ENCODE measurements around the gene ADAMTS2. TPM values are rescaled to one million over a fixed set of nuclear protein-coding genes. Genes with fewer than 3 reads are reported as not detected.

ADAMTS2 gene
- total and polyA plus RNA-seq, 3 donors from 2014 or later = 10.9 to 19.8 (median 13.6) TPM

DNA sequence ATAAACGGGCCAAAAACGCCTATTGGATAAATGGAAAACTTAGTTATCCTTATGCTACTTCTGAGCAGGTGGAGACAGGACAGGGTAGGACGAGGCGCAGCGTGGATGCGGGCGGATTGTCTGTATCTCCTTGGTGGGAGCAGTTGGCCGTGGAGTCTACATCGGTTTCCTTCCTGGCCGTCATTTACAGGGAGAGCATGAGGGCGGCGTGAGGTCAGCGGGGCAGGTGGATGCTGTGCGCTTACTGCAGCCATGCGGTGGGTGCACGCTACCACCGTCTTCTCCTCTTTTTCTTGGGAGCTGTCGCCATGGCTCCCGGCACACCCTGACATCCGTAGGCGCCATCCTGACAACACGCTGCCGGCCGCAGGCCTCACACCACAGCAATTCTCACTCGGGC is 121.3 kb downstream of the ADAMTS2 start:
- WGBS, 2 donors = 95 to 96% methylated on average over 22 to 25 of the region's 25 CpGs
- Histone ChIP-seq H3K4me3 (no peak overlapping the region), H3K27ac (no peak overlapping the region), H3K9me3 (no peaks in the 10 kb centered on the region), H3K27me3 (no peaks in the 10 kb centered on the region), H3K36me3 (ENCODE audit: low read depth, missing control alignments) (no peaks in the 10 kb centered on the region), H3K4me1 (peaks cover 12% of the 10 kb centered on the region)
- intact Hi-C loops (cut with DNase I; ENCODE audit: low total_unique reads) = no loop called here
- TF ChIP-seq, protein P1, sequence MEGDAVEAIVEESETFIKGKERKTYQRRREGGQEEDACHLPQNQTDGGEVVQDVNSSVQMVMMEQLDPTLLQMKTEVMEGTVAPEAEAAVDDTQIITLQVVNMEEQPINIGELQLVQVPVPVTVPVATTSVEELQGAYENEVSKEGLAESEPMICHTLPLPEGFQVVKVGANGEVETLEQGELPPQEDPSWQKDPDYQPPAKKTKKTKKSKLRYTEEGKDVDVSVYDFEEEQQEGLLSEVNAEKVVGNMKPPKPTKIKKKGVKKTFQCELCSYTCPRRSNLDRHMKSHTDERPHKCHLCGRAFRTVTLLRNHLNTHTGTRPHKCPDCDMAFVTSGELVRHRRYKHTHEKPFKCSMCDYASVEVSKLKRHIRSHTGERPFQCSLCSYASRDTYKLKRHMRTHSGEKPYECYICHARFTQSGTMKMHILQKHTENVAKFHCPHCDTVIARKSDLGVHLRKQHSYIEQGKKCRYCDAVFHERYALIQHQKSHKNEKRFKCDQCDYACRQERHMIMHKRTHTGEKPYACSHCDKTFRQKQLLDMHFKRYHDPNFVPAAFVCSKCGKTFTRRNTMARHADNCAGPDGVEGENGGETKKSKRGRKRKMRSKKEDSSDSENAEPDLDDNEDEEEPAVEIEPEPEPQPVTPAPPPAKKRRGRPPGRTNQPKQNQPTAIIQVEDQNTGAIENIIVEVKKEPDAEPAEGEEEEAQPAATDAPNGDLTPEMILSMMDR (IDR thresholded peaks at IDR 0.05) = no peak
- no peak for TF ChIP-seq POLR2A (IDR thresholded peaks at IDR 0.05)
- no peak for DNase-seq

DNA sequence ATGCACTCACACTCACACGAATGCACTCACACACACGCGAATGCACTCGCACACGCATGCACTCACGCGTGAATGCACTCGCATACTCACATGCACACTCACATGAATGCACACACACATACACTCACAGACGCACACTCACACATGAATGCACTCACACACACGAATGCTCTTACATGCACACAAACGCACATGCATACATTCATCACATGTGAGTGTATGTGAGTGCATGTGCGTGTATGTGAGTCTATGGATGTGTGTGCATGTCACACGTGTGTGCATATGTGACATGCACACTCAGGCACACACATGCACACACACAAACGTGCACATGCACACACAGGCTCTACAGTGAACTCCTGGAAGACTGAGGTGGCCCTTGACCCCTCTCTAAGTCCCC is 121.7 kb downstream of the ADAMTS2 start:
- TF ChIP-seq, protein P1 (IDR thresholded peaks at IDR 0.05) = no peak
- no peak for TF ChIP-seq POLR2A (IDR thresholded peaks at IDR 0.05)
- H3K27me3 ChIP-seq = no peaks in the 10 kb centered on the region
- H3K36me3 ChIP-seq (ENCODE audit: low read depth, missing control alignments) = no peaks in the 10 kb centered on the region
- no peak overlapping the region for H3K27ac ChIP-seq
- intact Hi-C loops (cut with DNase I; ENCODE audit: low total_unique reads) = no loop called here
- DNase-seq = no peak
- no peak overlapping the region for H3K4me3 ChIP-seq
- WGBS, 2 donors = 72 to 78% methylated on average over 14 of the region's 14 CpGs
- H3K4me1 ChIP-seq = peaks cover 12% of the 10 kb centered on the region
- no peaks in the 10 kb centered on the region for H3K9me3 ChIP-seq

GRCh38 chr5:179222246-179223017 is 122.8 kb downstream of the ADAMTS2 start:
- Histone ChIP-seq H3K27me3 (no peaks in the 10 kb centered on the region), H3K27ac (no peak overlapping the region), H3K4me3 (no peak overlapping the region), H3K4me1 (peaks cover 4% of the 10 kb centered on the region), H3K36me3 (ENCODE audit: low read depth, missing control alignments) (no peaks in the 10 kb centered on the region), H3K9me3 (no peaks in the 10 kb centered on the region)
- intact Hi-C loops (cut with DNase I; ENCODE audit: low total_unique reads) = no loop called here
- WGBS, 2 donors = 87 to 90% methylated on average over 9 of the region's 9 CpGs
- DNase-seq = no peak
- no peak for TF ChIP-seq POLR2A (IDR thresholded peaks at IDR 0.05)
- TF ChIP-seq, protein P1 (IDR thresholded peaks at IDR 0.05) = no peak

- Histone ChIP-seq H3K27me3 (no peaks in the 10 kb centered on the region), H3K27ac (no peak overlapping the region), H3K36me3 (ENCODE audit: low read depth, missing control alignments) (no peaks in the 10 kb centered on the region), H3K9me3 (no peaks in the 10 kb centered on the region), H3K4me3 (no peak overlapping the region), H3K4me1 (no peaks in the 10 kb centered on the region)
- 68 to 86% methylated on average over 4 to 6 of the region's 6 CpGs for WGBS, 2 donors
- TF ChIP-seq, protein P1 (IDR thresholded peaks at IDR 0.05) = no peak
- TF ChIP-seq POLR2A (IDR thresholded peaks at IDR 0.05) = no peak
- no peak for DNase-seq
- intact Hi-C loops (cut with DNase I; ENCODE audit: low total_unique reads) = no loop called here
Measured at GRCh38 chr5:179221877-179222220, 123.4 kb downstream of the ADAMTS2 start.
